Stimulated activated CD4-positive, alpha-beta T cell treated with anti-CD3 and anti-CD28 coated beads, Interleukin-2, amount 100 ng/mL, for 48 hours (primary cell): Measurements from ENCODE around the gene C16orf90.

Source experiments
- DNase-seq, 2 donors: peaks; one replicate each; pipeline ENCODE4 v3.0.0-alpha.2; 2020

C16orf90 gene

GRCh38 chr16:3460585-3460984 is 34.7 kb downstream of the C16orf90 start:
- no peak for DNase-seq

- no peak for DNase-seq
Measured at GRCh38 chr16:3460121-3460520, 35.2 kb downstream of the C16orf90 start.

GRCh38 chr16:3459401-3460090 is 35.7 kb downstream of the C16orf90 start:
- DNase-seq: peak in 1 of 2 donors; percentile 21

- no peak for DNase-seq
Measured at GRCh38 chr16:3458852-3459361, 36.4 kb downstream of the C16orf90 start.

GRCh38 chr16:3458278-3458851 is 36.9 kb downstream of the C16orf90 start:
- no peak for DNase-seq

GRCh38 chr16:3457434-3458252 is 37.6 kb downstream of the C16orf90 start:
- peak; percentile 85 for DNase-seq

- DNase-seq: no peak
Measured at GRCh38 chr16:3454631-3455147, 40.6 kb downstream of the C16orf90 start.

- DNase-seq: no peak
Measured at GRCh38 chr16:3454093-3454492, 41.2 kb downstream of the C16orf90 start.

GRCh38 chr16:3444032-3444388 is 51.3 kb downstream of the C16orf90 start:
- DNase-seq: peak; percentile 15 to 27
